H1 (cell line): Measurements from ENCODE around the gene ATAD3A. TPM values are rescaled to one million over a fixed set of nuclear protein-coding genes. Genes with fewer than 3 reads are reported as not detected.

Experiments used
- CTCF ChIA-PET: fragments of 300-600 bp; sonication (Branson Sonifier 250); formaldehyde crosslinking; loops from one replicate; lab custom pipeline; 2021; ENCODE audit not compliant: partially characterized antibody; lab: Charles Lee
- POLR2A ChIA-PET: fragments of 300-600 bp; sonication (Branson Sonifier 250); formaldehyde crosslinking; loops from one replicate; lab custom pipeline; 2021; ENCODE audit warnings: inconsistent platforms; ENCODE audit not compliant: partially characterized antibody; lab: Charles Lee
- DNase-seq, 2 experiments: peaks; one replicate each; pipeline versions ENCODE4 v3.0.0 to v3.0.0-alpha.2; 2010 to 2022; ENCODE audit warnings: low spot score in 2 of 2, low read depth in 1 of 2, mixed read lengths in 1 of 2
- FAIRE-seq: peaks from 2 replicates; lab custom pipeline; 2011; peaks lifted over from hg19 to GRCh38; lab: Jason Lieb, UNC
- H2AFZ ChIP-seq: 2 replicates; pipeline ENCODE4 v1.8.1; 2012; ENCODE audit warnings: low read length, inconsistent platforms
- H2AK5ac ChIP-seq: 2 replicates; pipeline ENCODE4 v1.6.1; 2013; ENCODE audit warnings: low read depth, low read length
- H2BK120ac ChIP-seq: replicated peaks from 2 replicates; pipeline ENCODE3; 2013; ENCODE audit warnings: low read depth, low read length, inconsistent platforms
- H2BK12ac ChIP-seq: 2 replicates; pipeline ENCODE4 v1.6.1; 2013; ENCODE audit warnings: low read depth, low read length
- H2BK15ac ChIP-seq: 2 replicates; pipeline ENCODE4 v1.6.1; 2013; ENCODE audit warnings: low read length
- H2BK20ac ChIP-seq: 2 replicates; pipeline ENCODE4 v1.6.1; 2013; ENCODE audit warnings: low read length
- H2BK5ac ChIP-seq: 2 replicates; pipeline ENCODE4 v1.6.1; 2013; ENCODE audit warnings: low read depth, low read length
- H3K14ac ChIP-seq: 2 replicates; pipeline ENCODE4 v1.6.1; 2013; ENCODE audit warnings: inconsistent platforms; ENCODE audit not compliant: insufficient read length
- H3K18ac ChIP-seq: 2 replicates; pipeline ENCODE4 v1.6.1; 2013; ENCODE audit warnings: low read length; ENCODE audit errors: extremely low read depth
- H3K23ac ChIP-seq: 2 replicates; pipeline ENCODE4 v1.6.1; 2013; ENCODE audit warnings: inconsistent platforms; ENCODE audit not compliant: insufficient read length
- H3K23me2 ChIP-seq: 2 replicates; pipeline ENCODE4 v1.6.1; 2013; ENCODE audit warnings: low read depth, low read length
- H3K27ac ChIP-seq: 2 replicates; pipeline ENCODE4 v1.6.1; 2011; ENCODE audit warnings: low read depth, low read length, inconsistent platforms
- H3K27me3 ChIP-seq, 4 experiments: replicated peaks in 1 of 4; 1 replicate in 1 of 4; 2 replicates in 3 of 4; pipeline versions ENCODE4 v1.6.1 to v1.8.1; 2011 to 2013; ENCODE audit warnings: low read length in 3 of 4, mild to moderate bottlenecking in 3 of 4, inconsistent platforms in 2 of 4, mixed read lengths in 2 of 4, moderate library complexity in 1 of 4; ENCODE audit not compliant: control insufficient read depth in 3 of 4, insufficient read depth in 3 of 4; ENCODE audit errors: extremely low read depth in 1 of 4
- H3K36me3 ChIP-seq, 4 experiments: 2 replicates each; pipeline versions ENCODE4 v1.6.1 to v1.8.1; 2011 to 2013; ENCODE audit warnings: mild to moderate bottlenecking in 4 of 4, low read length in 3 of 4, moderate library complexity in 2 of 4, control low read depth in 1 of 4, inconsistent platforms in 1 of 4; ENCODE audit not compliant: insufficient read depth in 4 of 4, control insufficient read depth in 2 of 4
- H3K4ac ChIP-seq: replicated peaks from 2 replicates; pipeline ENCODE3; 2013; ENCODE audit warnings: low read length, low read depth, mixed read lengths, inconsistent platforms; ENCODE audit not compliant: insufficient read length
- H3K4me1 ChIP-seq, 4 experiments: replicated peaks in 1 of 4; 1 replicate in 1 of 4; 2 replicates in 3 of 4; pipeline versions ENCODE4 v1.6.1 to v1.8.1; 2011 to 2013; ENCODE audit warnings: low read length in 3 of 4, inconsistent platforms in 2 of 4, mixed read lengths in 1 of 4; ENCODE audit not compliant: insufficient read depth in 4 of 4, control insufficient read depth in 3 of 4
- H3K4me2 ChIP-seq, 2 experiments: 2 replicates each; pipeline versions ENCODE4 v1.6.1 to v1.8.1; 2011 to 2013; ENCODE audit warnings: low read depth in 2 of 2, low read length in 2 of 2, control low read depth in 1 of 2, inconsistent platforms in 1 of 2, mild to moderate bottlenecking in 1 of 2; ENCODE audit not compliant: insufficient read depth in 1 of 2
- H3K4me3 ChIP-seq, 4 experiments: fragments of 200-600, 300-600 bp in 1 of 4; sonication (generic), shearing (Covaris generic), sonication (Bioruptor Twin) in 1 of 4; 2 replicates each; pipeline versions ENCODE4 v1.5.1 to v1.8.1; 2011 to 2016; ENCODE audit warnings: low read length in 4 of 4, low read depth in 3 of 4, control low read depth in 2 of 4, inconsistent platforms in 2 of 4, mild to moderate bottlenecking in 2 of 4, mixed read lengths in 1 of 4, moderate library complexity in 1 of 4; ENCODE audit not compliant: insufficient read depth in 2 of 4; ENCODE audit errors: extremely low read depth in 1 of 4
- H3K56ac ChIP-seq: replicated peaks from 2 replicates; pipeline ENCODE3; 2013; ENCODE audit warnings: low read depth, mild to moderate bottlenecking, mixed read lengths, low read length, inconsistent platforms; ENCODE audit not compliant: insufficient read length
- H3K79me1 ChIP-seq: 2 replicates; pipeline ENCODE4 v1.6.1; 2013; ENCODE audit warnings: low read depth, low read length, control low read depth
- H3K79me2 ChIP-seq, 2 experiments: 2 replicates each; pipeline versions ENCODE4 v1.6.1 to v1.8.1; 2012 to 2013; ENCODE audit warnings: low read length in 2 of 2, mild to moderate bottlenecking in 2 of 2, inconsistent platforms in 1 of 2; ENCODE audit not compliant: insufficient read depth in 2 of 2, control insufficient read depth in 1 of 2
- H3K9ac ChIP-seq, 4 experiments: replicated peaks in 1 of 4; 1 replicate in 1 of 4; 2 replicates in 3 of 4; pipeline versions ENCODE4 v1.6.1 to v1.8.1; 2011 to 2013; ENCODE audit warnings: low read depth in 3 of 4, low read length in 3 of 4, control low read depth in 2 of 4, mild to moderate bottlenecking in 2 of 4, moderate library complexity in 2 of 4, inconsistent platforms in 1 of 4; ENCODE audit errors: extremely low read depth in 1 of 4
- H3K9me3 ChIP-seq, 2 experiments: 2 replicates each; pipeline versions ENCODE4 v1.6.1 to v1.8.1; 2012 to 2013; ENCODE audit warnings: mild to moderate bottlenecking in 2 of 2, moderate library complexity in 2 of 2, control low read depth in 1 of 2, inconsistent platforms in 1 of 2, low read depth in 1 of 2, low read length in 1 of 2, mixed read lengths in 1 of 2; ENCODE audit not compliant: insufficient read depth in 2 of 2
- H4K20me1 ChIP-seq, 2 experiments: replicated peaks in 1 of 2; 2 replicates each; pipeline versions ENCODE3 to v1.8.1; 2011 to 2013; ENCODE audit warnings: inconsistent platforms in 2 of 2, low read length in 2 of 2, mild to moderate bottlenecking in 1 of 2; ENCODE audit not compliant: insufficient read depth in 2 of 2, control insufficient read depth in 1 of 2
- H4K5ac ChIP-seq: 2 replicates; pipeline ENCODE4 v1.6.1; 2013; ENCODE audit warnings: low read length, low read depth, mixed read lengths, inconsistent platforms; ENCODE audit not compliant: insufficient read length
- H4K8ac ChIP-seq: 2 replicates; pipeline ENCODE4 v1.8.0; 2013; ENCODE audit warnings: mild to moderate bottlenecking, moderate library complexity, low read length, inconsistent platforms; ENCODE audit not compliant: insufficient read depth; ENCODE audit errors: extremely low read depth
- H4K91ac ChIP-seq: replicated peaks from 2 replicates; pipeline ENCODE3; 2013; ENCODE audit warnings: low read length, mixed read lengths, inconsistent platforms; ENCODE audit not compliant: insufficient read length
- ASH2L ChIP-seq: fragments of 200-600, 300-600 bp; sonication (generic); IDR thresholded peaks from one replicate; pipeline ENCODE4 v1.7.1; 2017; ENCODE audit warnings: low read length
- EGR1 ChIP-seq: IDR thresholded peaks from 2 replicates; pipeline ENCODE4 v1.6.1; 2011; ENCODE audit warnings: low read depth, low read length, borderline replicate concordance
- NRF1 ChIP-seq: IDR thresholded peaks from 2 replicates; pipeline ENCODE4 v1.6.1; 2011; ENCODE audit warnings: mild to moderate bottlenecking, low read depth, low read length, improper control_type of control experiment
- POLR2AphosphoS5 ChIP-seq: IDR thresholded peaks from 2 replicates; pipeline ENCODE4 v1.6.1; 2011; ENCODE audit warnings: low read depth, low read length
- POU5F1 ChIP-seq: IDR thresholded peaks from 2 replicates; pipeline ENCODE4 v1.6.1; 2011; ENCODE audit warnings: low read depth, mild to moderate bottlenecking, low read length, moderate library complexity
- RAD21 ChIP-seq, 2 experiments: IDR thresholded peaks in 1 of 2; conservative IDR thresholded peaks in 1 of 2; 2 replicates each; pipeline ENCODE4 v1.6.1; 2011; ENCODE audit warnings: low read depth in 2 of 2, low read length in 2 of 2, improper control_type of control experiment in 1 of 2, inconsistent platforms in 1 of 2, mild to moderate bottlenecking in 1 of 2, moderate library complexity in 1 of 2
- SUZ12 ChIP-seq: fragments of 200-600 bp; sonication (generic); IDR thresholded peaks from 2 replicates; pipeline ENCODE4 v1.6.1; 2012; ENCODE audit warnings: mild to moderate bottlenecking, inconsistent platforms, low read length, moderate library complexity, mixed read lengths
- WGBS, 2 experiments: shearing (Covaris generic) in 1 of 2; methylation state at CpG; one replicate each; pipeline versions ENCODE4 v1.1.6 to v1.1.7; 2013 to 2015; ENCODE audit warnings: low lambda C conversion rate in 2 of 2, mixed read lengths in 2 of 2, inconsistent platforms in 1 of 2, low coverage in 1 of 2, missing lambda C conversion rate in 1 of 2; ENCODE audit not compliant: insufficient replicate concordance in 2 of 2, insufficient coverage in 1 of 2, insufficient read length in 1 of 2; ENCODE audit errors: extremely low coverage in 1 of 2, missing lambda C conversion rate in 1 of 2; 5-methylcytosine and 5-hydroxymethylcytosine counted together
- polyA plus RNA-seq, 7 experiments: library from polyadenylated mRNA; depleted of rRNA in 3 of 7; stranded (reverse) in 5 of 7; unstranded in 2 of 7; fragments of >200 nt in 5 of 7; fragments of 200-250 nt in 2 of 7; gene quantifications; 1 replicate in 5 of 7; 2 replicates in 1 of 7; 4 replicates in 1 of 7; pipeline versions ENCODE4 v1.2.1 to v1.2.3, GENCODE V29; 2011 to 2013; ENCODE audit warnings: missing spikeins in 2 of 7, mixed read lengths in 2 of 7
- total RNA-seq: library from RNA; stranded (reverse); fragmentation: NEBNext Ultra II Directional; extraction: Animal tissue kit (Norgen Biotek cat#: 25700); gene quantifications from 2 replicates; pipeline ENCODE4 v1.2.1, GENCODE V29; 2021
- TF ChIP-seq, protein P1 (sequence below), 3 experiments: IDR thresholded peaks; 1 replicate in 2 of 3; 2 replicates in 1 of 3; pipeline versions ENCODE4 v1.5.1 to v1.6.1; 2011; ENCODE audit warnings: low read length in 3 of 3, mild to moderate bottlenecking in 3 of 3, inconsistent platforms in 2 of 3, low read depth in 1 of 3, moderate library complexity in 1 of 3; ENCODE audit not compliant: insufficient read depth in 1 of 3; ENCODE audit errors: control extremely low read depth in 1 of 3

ATAD3A gene
- total and polyA plus RNA-seq, 2 of the 8 experiments (the other 6 are each of a cell fraction or from before 2014, with no cell fraction given), result 28.3 to 64.7 TPM

DNA sequence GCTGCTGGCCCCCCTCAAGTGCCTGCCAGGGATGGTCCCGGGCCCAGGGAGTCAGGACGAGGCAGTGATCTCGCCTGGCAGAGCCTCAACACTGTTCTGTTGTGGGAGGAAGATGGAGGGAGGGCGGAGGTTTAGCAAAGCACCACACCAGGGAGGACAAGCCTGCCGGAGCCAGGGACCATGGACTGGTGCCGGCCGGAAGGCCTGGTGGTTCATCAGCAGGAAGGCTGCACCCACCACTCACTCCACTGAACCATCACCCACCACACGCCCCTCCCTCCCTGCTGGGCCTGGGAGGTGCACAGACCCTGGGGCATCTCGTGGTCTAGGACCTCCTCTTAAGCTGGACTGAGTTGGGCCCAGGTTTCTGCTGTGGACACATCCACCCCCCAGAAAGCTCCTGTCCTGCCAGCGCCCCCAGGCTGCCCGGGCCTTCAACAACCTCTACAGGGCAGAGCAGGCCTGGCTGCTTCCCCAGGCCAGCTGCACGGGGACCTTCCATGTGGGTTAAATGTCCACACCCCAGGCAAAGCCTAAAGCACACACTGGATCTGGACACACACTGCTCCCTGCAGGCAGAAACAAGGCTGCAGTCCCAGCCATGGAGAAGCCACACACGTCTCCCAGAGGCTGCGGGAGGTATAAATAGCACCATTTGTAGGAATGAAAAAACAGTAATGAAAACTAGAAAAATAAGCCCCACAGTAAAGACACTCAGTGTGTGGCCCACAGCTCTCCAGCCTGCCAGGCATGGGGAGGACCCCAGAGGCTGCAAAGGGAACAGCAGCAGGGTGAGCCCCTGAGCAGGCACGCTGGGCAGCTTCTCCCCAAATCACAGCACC, 38.9 kb downstream of the ATAD3A start:
- no peak overlapping the region for H2BK15ac ChIP-seq
- no peak overlapping the region for H3K23ac ChIP-seq
- no peaks in the 10 kb centered on the region for H3K27me3 ChIP-seq
- DNase-seq (no peak), FAIRE-seq (no peak)
- no peak overlapping the region for H3K56ac ChIP-seq
- no peaks in the 10 kb centered on the region for H3K9me3 ChIP-seq
- peaks cover 14% of the 10 kb centered on the region for H3K79me1 ChIP-seq
- no peak overlapping the region for H2AK5ac ChIP-seq
- H2BK12ac ChIP-seq, result no peak overlapping the region
- H3K14ac ChIP-seq, result no peak overlapping the region
- peaks cover 0 to 4% (median 0%) of the 10 kb centered on the region in 4 experiments; a peak in 2 of 8 replicates for H3K36me3 ChIP-seq
- ChIA-PET POLR2A (interaction anchor here (0.9 to 23.0 kb wide), 7 partner anchors 9 to 148 kb away, joined by 3 to 367 read pairs (median 3); partner anchors contain the start of gene MIB2), CTCF (interaction anchor here (0.7 to 2.0 kb wide), 13 partner anchors 8 to 182 kb away, joined by 3 to 9 read pairs (median 4); no protein-coding TSS in a partner anchor)
- TF ChIP-seq NRF1 (no peak), RAD21 (IDR thresholded peaks at IDR 0.05 in 1 of 2, conservative IDR thresholded peaks at IDR 0.05 in 1 of 2; ENCODE audit: low read depth in 2 of 2, low read length in 2 of 2) (peak; percentile 30 to 32; a peak in 3 of 4 replicates), POLR2AphosphoS5 (no peak; the same call in 1 of the 2 replicates), ASH2L (no peak), SUZ12 (no peak), EGR1 (no peak), POU5F1 (no peak)
- TF ChIP-seq, protein P1, sequence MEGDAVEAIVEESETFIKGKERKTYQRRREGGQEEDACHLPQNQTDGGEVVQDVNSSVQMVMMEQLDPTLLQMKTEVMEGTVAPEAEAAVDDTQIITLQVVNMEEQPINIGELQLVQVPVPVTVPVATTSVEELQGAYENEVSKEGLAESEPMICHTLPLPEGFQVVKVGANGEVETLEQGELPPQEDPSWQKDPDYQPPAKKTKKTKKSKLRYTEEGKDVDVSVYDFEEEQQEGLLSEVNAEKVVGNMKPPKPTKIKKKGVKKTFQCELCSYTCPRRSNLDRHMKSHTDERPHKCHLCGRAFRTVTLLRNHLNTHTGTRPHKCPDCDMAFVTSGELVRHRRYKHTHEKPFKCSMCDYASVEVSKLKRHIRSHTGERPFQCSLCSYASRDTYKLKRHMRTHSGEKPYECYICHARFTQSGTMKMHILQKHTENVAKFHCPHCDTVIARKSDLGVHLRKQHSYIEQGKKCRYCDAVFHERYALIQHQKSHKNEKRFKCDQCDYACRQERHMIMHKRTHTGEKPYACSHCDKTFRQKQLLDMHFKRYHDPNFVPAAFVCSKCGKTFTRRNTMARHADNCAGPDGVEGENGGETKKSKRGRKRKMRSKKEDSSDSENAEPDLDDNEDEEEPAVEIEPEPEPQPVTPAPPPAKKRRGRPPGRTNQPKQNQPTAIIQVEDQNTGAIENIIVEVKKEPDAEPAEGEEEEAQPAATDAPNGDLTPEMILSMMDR (IDR thresholded peaks at IDR 0.05; ENCODE audit: control extremely low read depth in 1 of 3, insufficient read depth in 1 of 3, low read depth in 1 of 3, low read length in 3 of 3), result peak; percentile 24 to 55 (median 52)
- H3K23me2 ChIP-seq, result no peaks in the 10 kb centered on the region
- no peak overlapping the region for H3K4ac ChIP-seq
- H2BK5ac ChIP-seq, result peak overlapping the region; percentile 63; the same call in 1 of the 2 replicates
- H3K4me3 ChIP-seq, result no peak overlapping the region
- H3K27ac ChIP-seq, result no peak overlapping the region
- H4K8ac ChIP-seq, result no peak overlapping the region
- H2BK20ac ChIP-seq, result no peak overlapping the region
- peaks cover 17 to 28% of the 10 kb centered on the region in 2 experiments for H4K20me1 ChIP-seq
- no peak overlapping the region for H3K18ac ChIP-seq
- no peak overlapping the region for H2BK120ac ChIP-seq
- H3K9ac ChIP-seq, result no peak overlapping the region; a peak in 1 of 7 replicates
- peaks cover 0 to 19% of the 10 kb centered on the region in 2 experiments; a peak in 1 of 4 replicates for H3K79me2 ChIP-seq
- H2AFZ ChIP-seq, result no peak overlapping the region
- 90% methylated on average over 15 of the region's 15 CpGs; no CpG with 5 or more reads in 1 of the 2 experiments for WGBS, 2 experiments
- H3K4me1 ChIP-seq, result no peaks in the 10 kb centered on the region; a peak in 2 of 7 replicates
- no peak overlapping the region for H4K91ac ChIP-seq
- no peak overlapping the region for H4K5ac ChIP-seq
- no peak overlapping the region for H3K4me2 ChIP-seq
